Measurements from ENCODE around the gene CHRM2. TPM values are rescaled to one million over a fixed set of nuclear protein-coding genes. Genes with fewer than 3 reads are reported as not detected.

CHRM2 gene
- total and polyA plus RNA-seq, 7 donors: under 0.01 to 121 (median 97.3) TPM; not detected in 1

DNA sequence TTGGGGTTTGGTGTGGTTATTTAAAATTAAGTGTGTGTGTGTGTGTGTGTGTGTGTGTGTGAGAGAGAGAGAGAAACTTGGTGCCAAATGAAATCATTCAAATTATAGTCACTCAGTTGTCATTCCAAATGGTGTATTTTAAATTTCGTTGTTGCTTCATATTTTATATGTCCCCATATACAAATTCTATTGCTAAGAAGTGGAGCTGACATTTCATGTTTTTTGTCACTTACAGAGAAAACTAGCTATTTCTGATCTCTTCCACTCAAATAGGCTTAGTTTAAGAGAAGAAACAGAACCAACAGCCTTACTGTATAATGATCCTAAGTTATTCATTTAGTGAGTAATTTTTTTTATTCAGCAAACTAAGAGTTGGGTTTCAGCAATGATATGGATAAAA lies 42.3 kb downstream of the CHRM2 start:
- Histone ChIP-seq H3K36me3 (no peaks in the 10 kb centered on the region), H3K27me3 (no peaks in the 10 kb centered on the region), H3K4me3 (no peak overlapping the region), H3K27ac (no peak overlapping the region), H3K9me3 (no peaks in the 10 kb centered on the region), H3K4me1 (peaks cover 0 to 16% (median 3%) of the 10 kb centered on the region in 4 donors)
- 55 to 78% methylated on average over 1 of the region's 1 CpG for WGBS, 2 donors
- TF ChIP-seq POLR2AphosphoS5 (IDR thresholded peaks at IDR 0.05): no peak
- intact Hi-C loops (cut with DNase I): no loop called here
- no peak for DNase-seq

DNA sequence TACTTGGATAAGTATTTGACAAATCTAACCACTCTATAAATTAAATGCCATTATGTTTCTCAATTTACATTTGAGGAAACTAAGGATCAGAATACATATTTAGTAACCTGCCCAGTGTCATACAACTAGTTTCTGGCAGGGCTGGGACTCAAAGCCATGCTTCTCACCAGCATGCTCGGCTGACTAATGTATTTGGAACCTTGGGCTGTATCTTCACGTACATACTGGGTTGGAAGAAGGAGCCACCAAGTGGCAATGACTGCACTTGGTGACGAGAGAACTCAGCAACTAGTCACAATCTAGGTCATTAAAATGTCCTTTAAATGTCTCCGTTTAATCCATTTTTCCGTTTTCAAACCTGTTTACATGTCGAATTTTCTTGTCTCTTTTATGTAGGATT lies 42.9 kb downstream of the CHRM2 start:
- WGBS, 2 donors: 58 to 70% methylated on average over 6 of the region's 6 CpGs
- intact Hi-C loops (cut with DNase I): no loop called here
- DNase-seq: no peak
- Histone ChIP-seq H3K4me1 (peaks cover 0 to 16% (median 3%) of the 10 kb centered on the region in 4 donors), H3K4me3 (no peak overlapping the region), H3K9me3 (no peaks in the 10 kb centered on the region), H3K27me3 (no peaks in the 10 kb centered on the region), H3K36me3 (no peaks in the 10 kb centered on the region), H3K27ac (no peak overlapping the region)
- TF ChIP-seq POLR2AphosphoS5 (IDR thresholded peaks at IDR 0.05) (no peak), EP300 (IDR thresholded peaks at IDR 0.05) (no peak), POLR2A (IDR thresholded peaks at IDR 0.05) (no peak)
- TF ChIP-seq, protein P1, sequence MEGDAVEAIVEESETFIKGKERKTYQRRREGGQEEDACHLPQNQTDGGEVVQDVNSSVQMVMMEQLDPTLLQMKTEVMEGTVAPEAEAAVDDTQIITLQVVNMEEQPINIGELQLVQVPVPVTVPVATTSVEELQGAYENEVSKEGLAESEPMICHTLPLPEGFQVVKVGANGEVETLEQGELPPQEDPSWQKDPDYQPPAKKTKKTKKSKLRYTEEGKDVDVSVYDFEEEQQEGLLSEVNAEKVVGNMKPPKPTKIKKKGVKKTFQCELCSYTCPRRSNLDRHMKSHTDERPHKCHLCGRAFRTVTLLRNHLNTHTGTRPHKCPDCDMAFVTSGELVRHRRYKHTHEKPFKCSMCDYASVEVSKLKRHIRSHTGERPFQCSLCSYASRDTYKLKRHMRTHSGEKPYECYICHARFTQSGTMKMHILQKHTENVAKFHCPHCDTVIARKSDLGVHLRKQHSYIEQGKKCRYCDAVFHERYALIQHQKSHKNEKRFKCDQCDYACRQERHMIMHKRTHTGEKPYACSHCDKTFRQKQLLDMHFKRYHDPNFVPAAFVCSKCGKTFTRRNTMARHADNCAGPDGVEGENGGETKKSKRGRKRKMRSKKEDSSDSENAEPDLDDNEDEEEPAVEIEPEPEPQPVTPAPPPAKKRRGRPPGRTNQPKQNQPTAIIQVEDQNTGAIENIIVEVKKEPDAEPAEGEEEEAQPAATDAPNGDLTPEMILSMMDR (IDR thresholded peaks at IDR 0.05): no peak

DNA sequence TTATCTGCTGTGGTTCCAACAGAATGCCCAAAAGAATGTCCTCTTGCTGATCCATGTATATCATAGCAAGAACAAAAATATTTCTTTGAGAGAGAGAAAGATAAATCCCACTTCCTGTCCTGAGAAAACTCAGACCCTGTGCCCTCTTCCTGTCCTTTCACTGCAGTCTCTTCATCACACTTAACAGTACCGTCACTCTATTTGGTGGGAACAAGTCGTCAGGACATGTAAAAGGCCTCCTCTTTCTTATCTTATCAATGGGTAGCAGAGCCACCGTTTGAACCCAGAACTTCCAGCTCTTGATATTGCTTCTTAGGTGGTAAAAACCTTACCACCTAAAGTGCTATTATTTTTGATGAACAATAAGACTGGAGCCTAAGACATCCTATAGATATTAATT lies 43.9 kb downstream of the CHRM2 start:
- WGBS, 2 donors: 63 to 67% methylated on average over 3 of the region's 3 CpGs
- intact Hi-C loops (cut with DNase I): no loop called here
- no peak overlapping the region for H3K27ac ChIP-seq

DNA sequence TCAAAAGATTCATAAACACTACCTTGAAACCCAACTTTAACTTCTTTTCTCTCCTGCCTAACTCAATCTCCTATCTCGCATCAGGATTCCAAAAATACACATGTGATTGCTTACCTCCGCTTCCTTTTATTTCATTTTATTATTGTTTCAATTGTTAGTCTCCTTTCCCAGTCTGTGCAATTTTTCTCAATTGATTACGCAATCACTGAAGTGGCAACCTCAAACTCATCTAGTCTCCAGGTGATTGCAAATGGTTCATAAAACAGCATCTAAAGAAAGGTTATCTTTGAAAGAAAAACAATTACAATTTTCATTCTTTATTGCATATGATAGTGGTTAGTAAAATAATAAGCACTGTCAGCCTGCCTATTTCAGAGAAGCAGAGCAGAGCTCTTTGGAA lies 45.6 kb downstream of the CHRM2 start:
- Histone ChIP-seq H3K36me3 (no peaks in the 10 kb centered on the region), H3K9me3 (no peaks in the 10 kb centered on the region), H3K27me3 (no peaks in the 10 kb centered on the region), H3K4me3 (no peak overlapping the region), H3K4me1 (peaks cover 0 to 16% (median 3%) of the 10 kb centered on the region in 4 donors), H3K27ac (no peak overlapping the region)
- intact Hi-C loops (cut with DNase I): no loop called here
- no peak for DNase-seq
- 86 to 91% methylated on average over 3 of the region's 3 CpGs for WGBS, 2 donors
- TF ChIP-seq POLR2A (IDR thresholded peaks at IDR 0.05) (no peak), EP300 (IDR thresholded peaks at IDR 0.05) (no peak), POLR2AphosphoS5 (IDR thresholded peaks at IDR 0.05) (no peak)
- TF ChIP-seq, protein P1 (IDR thresholded peaks at IDR 0.05): no peak

More for the DNA sequence above, 43.9 kb downstream of the CHRM2 start:
- no peaks in the 10 kb centered on the region for H3K9me3 ChIP-seq
- H3K4me1 ChIP-seq: peaks cover 0 to 16% (median 3%) of the 10 kb centered on the region in 4 donors
- no peaks in the 10 kb centered on the region for H3K36me3 ChIP-seq
- no peak overlapping the region for H3K4me3 ChIP-seq
- H3K27me3 ChIP-seq: no peaks in the 10 kb centered on the region
- TF ChIP-seq, protein P1 (IDR thresholded peaks at IDR 0.05): no peak
- TF ChIP-seq EP300 (IDR thresholded peaks at IDR 0.05) (no peak), POLR2AphosphoS5 (IDR thresholded peaks at IDR 0.05) (no peak), POLR2A (IDR thresholded peaks at IDR 0.05) (no peak)
- no peak for DNase-seq

GRCh38 chr7:136919820-136920219 lies 51.4 kb downstream of the CHRM2 start:
- WGBS, 2 donors: 55 to 70% methylated on average over 2 of the region's 2 CpGs
- intact Hi-C loops (cut with DNase I): no loop called here
- Histone ChIP-seq H3K27me3 (no peaks in the 10 kb centered on the region), H3K4me3 (no peak overlapping the region), H3K27ac (no peak overlapping the region), H3K4me1 (peaks cover 0 to 27% (median 18%) of the 10 kb centered on the region in 4 donors), H3K9me3 (no peaks in the 10 kb centered on the region), H3K36me3 (peaks cover 0 to 6% (median 0%) of the 10 kb centered on the region in 4 donors)
- TF ChIP-seq, protein P1 (IDR thresholded peaks at IDR 0.05): no peak
- no peak for TF ChIP-seq POLR2A (IDR thresholded peaks at IDR 0.05)
- no peak for TF ChIP-seq POLR2AphosphoS5 (IDR thresholded peaks at IDR 0.05)
- no peak for TF ChIP-seq EP300 (IDR thresholded peaks at IDR 0.05)
- DNase-seq: no peak

Data from sigmoid colon (tissue), 7 donors.